Breast epithelium (tissue), 3 donors: Measurements from ENCODE around the gene BTBD7.

Experiments
- CTCF ChIP-seq, 3 donors: fragments of 450-650 bp; IDR thresholded peaks; one replicate each; pipeline ENCODE4 v1.5.1; 2016 to 2017; ENCODE audit warnings: antibody characterized with exemption in 3 of 3, mild to moderate bottlenecking in 3 of 3, moderate library complexity in 3 of 3
- POLR2A ChIP-seq: fragments of 450-650 bp; IDR thresholded peaks from one replicate; pipeline ENCODE4 v1.6.1; 2016; ENCODE audit warnings: antibody characterized with exemption, mild to moderate bottlenecking, moderate library complexity
- POLR2AphosphoS5 ChIP-seq, 3 donors: sonication (generic); formaldehyde crosslinking; IDR thresholded peaks; one replicate each; pipeline ENCODE4 v1.6.1; 2017; ENCODE audit warnings: antibody characterized with exemption in 3 of 3

GRCh38 chr14:93305725-93306418, 27.0 kb downstream of the BTBD7 start:
- TF ChIP-seq CTCF (IDR thresholded peaks at IDR 0.05): no peak
- no peak for TF ChIP-seq POLR2A
- TF ChIP-seq POLR2AphosphoS5 (IDR thresholded peaks at IDR 0.05): no peak
